NB4 (cell line): ENCODE results near the gene GCAT.

Experiments used
- DNase-seq: peaks from one replicate; pipeline ENCODE4 v3.0.0; 2010; ENCODE audit warnings: low read depth
- H3K4me3 ChIP-seq: one replicate; pipeline ENCODE4 v1.5.1; 2011; ENCODE audit warnings: mild to moderate bottlenecking, low read depth, low read length, moderate library complexity
- CTCF ChIP-seq: IDR thresholded peaks from one replicate; pipeline ENCODE4 v1.5.1; 2012; ENCODE audit warnings: low read depth, low read length
- MAX ChIP-seq: IDR thresholded peaks from 2 replicates; pipeline ENCODE4 v1.6.1; 2011; ENCODE audit warnings: low read depth, low read length
- MYC ChIP-seq: IDR thresholded peaks from 2 replicates; pipeline ENCODE4 v1.6.1; 2011; ENCODE audit warnings: low read depth, low read length
- POLR2A ChIP-seq: IDR thresholded peaks from 2 replicates; pipeline ENCODE4 v1.6.1; 2011; ENCODE audit warnings: mild to moderate bottlenecking; ENCODE audit not compliant: insufficient read length; ENCODE audit errors: extremely low read depth

The GCAT gene

GRCh38 chr22:37850801-37851200 is 43.1 kb downstream of the GCAT start:
- H3K4me3 ChIP-seq: peak overlapping the region; percentile 98

GRCh38 chr22:37852418-37852817 is 44.7 kb downstream of the GCAT start:
- TF ChIP-seq MYC (no peak), MAX (no peak), CTCF (no peak), POLR2A (no peak)
- H3K4me3 ChIP-seq: no peak overlapping the region

More at GRCh38 chr22:37850801-37851200, 43.1 kb downstream of the GCAT start:
- no peak for TF ChIP-seq MYC
- TF ChIP-seq MAX: no peak
- no peak for TF ChIP-seq POLR2A
- TF ChIP-seq CTCF: no peak
- no peak for DNase-seq

GRCh38 chr22:37854946-37855345 is 47.2 kb downstream of the GCAT start:
- no peak overlapping the region for H3K4me3 ChIP-seq
- no peak for DNase-seq
- TF ChIP-seq MAX (no peak), MYC (no peak), CTCF (no peak), POLR2A (no peak)

More at GRCh38 chr22:37852418-37852817, 44.7 kb downstream of the GCAT start:
- DNase-seq: no peak

- no peak overlapping the region for H3K4me3 ChIP-seq
- TF ChIP-seq POLR2A: no peak
- no peak for TF ChIP-seq MAX
- no peak for TF ChIP-seq MYC
- no peak for TF ChIP-seq CTCF
- DNase-seq: no peak
These were observed 47.7 kb downstream of the GCAT start for GRCh38 chr22:37855462-37855861.

GRCh38 chr22:37860796-37861421 is 53.2 kb downstream of the GCAT start:
- TF ChIP-seq CTCF: no peak
- TF ChIP-seq POLR2A: no peak
- TF ChIP-seq MYC: no peak
- no peak for TF ChIP-seq MAX
- no peak overlapping the region for H3K4me3 ChIP-seq
- DNase-seq: no peak

GRCh38 chr22:37862570-37863325 is 55.0 kb downstream of the GCAT start:
- TF ChIP-seq POLR2A: no peak
- no peak overlapping the region for H3K4me3 ChIP-seq
- DNase-seq: no peak
